GM21423 (cell line): Measurements from ENCODE around the gene VASN.
A peak's percentile ranks its signal among the peaks of the same experiment; 100 is the strongest.
"Not testable (repeated sequence)": the region's sequence is repeated elsewhere in the genome, so short reads cannot be mapped to it uniquely, and the experiment has no call there.

Experiments
- ATAC-seq: cut with Tn5 transposase; IDR thresholded peaks from one replicate; pipeline ENCODE4 v1.9.1; 2021; ENCODE audit warnings: mild to moderate bottlenecking, moderate library complexity; ENCODE audit not compliant: unreplicated experiment

The VASN gene

DNA sequence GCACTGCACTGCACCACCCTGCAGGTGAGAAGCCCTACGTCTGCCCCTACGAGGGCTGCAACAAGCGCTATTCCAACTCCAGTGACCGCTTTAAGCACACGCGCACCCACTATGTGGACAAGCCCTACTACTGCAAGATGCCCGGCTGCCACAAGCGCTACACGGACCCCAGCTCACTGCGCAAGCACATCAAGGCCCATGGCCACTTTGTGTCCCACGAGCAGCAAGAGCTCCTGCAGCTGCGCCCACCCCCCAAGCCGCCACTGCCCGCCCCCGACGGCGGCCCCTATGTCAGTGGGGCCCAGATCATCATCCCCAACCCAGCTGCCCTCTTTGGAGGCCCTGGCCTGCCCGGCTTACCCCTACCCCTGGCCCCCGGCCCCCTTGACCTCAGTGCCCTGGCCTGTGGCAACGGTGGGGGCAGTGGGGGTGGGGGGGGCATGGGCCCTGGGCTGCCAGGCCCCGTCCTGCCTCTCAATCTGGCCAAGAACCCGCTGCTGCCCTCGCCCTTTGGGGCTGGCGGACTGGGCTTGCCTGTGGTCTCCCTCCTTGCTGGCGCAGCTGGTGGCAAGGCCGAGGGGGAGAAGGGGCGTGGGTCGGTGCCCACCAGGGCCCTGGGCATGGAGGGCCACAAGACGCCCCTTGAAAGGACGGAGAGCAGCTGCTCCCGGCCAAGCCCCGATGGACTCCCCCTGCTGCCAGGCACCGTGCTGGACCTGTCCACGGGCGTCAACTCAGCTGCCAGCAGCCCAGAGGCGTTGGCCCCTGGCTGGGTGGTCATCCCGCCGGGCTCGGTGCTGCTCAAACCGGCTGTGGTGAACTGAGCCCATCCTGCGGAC lies 34.7 kb upstream of the VASN start:
- no peak for ATAC-seq

DNA sequence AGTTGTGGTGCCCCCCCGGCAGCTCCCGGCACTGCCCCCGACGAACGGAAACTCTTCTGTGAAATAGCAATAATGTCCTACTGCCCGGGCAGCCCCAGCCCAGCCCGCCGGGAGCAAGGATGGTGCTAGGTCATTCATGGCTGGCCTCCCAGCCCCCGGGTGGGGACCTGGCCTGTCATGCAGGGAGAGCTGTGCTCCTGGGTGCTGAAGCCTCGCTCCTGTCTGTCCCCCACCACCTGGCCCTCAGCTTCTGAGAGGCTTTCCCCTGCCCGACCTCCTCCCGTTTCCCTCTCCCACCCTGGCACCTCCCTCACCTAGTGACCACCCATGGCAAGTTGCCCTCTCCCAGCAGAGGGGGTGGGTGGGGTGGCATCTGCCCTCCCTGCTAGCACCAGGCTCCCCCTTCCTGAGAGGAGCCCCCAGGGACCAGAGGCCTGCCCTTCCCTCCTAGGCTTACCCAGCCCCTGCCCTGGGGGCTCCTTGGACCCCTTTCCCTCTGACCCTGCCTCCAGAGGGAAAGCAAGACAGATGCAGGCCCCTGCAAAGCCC lies 34.0 kb upstream of the VASN start:
- ATAC-seq, result no peak

DNA sequence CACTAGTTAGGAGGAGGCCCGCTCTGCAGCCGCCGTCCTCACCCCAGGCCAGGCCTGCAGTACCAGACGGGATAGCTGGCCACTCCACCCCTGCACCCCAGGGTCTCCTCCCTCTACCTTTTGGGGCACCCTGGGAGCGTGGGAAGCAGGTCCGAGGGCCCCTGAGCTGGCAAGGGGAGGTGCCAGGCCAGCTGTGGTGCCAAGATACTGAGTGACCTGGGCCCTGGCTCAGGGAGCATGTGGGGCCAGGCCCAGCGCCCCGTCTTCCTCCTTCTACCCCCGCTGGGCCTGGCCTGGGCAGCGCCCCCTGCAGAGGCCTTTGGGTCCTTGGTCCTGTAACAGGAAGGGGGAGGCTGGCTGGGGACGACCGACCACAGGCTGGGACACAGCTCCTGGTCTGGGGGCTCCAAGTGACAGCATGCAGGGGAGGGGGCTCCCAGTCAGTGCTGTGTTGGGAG lies 33.5 kb upstream of the VASN start:
- ATAC-seq, result no peak

DNA sequence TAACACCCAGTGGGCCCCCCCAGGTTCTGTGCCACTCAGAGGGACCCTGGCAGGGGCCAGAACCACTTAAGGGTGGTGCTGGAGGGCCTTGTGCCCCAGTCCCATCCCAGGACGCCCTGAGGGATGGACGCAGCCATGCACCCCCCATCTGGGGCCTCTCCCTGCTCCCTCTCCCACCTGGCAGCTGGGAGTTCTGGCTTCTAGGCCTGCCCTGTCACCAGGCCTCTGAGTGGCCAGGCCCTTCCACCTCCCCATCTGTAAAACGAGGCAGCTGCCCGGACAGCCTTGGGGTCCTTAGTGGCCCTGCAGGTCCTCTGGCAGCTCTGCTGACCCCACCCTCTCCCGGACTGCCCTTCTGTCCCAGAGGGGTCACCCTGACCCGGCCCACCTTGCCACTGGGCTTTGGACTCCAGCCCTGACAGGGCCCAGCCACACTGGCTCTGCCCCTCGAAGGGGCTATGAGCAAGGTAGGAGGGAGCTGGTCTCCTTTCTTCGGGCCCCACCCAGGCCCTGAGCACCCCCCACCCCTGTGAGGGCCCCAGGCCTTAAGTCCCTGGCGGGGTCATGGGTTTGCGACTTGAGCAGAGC lies 32.8 kb upstream of the VASN start:
- ATAC-seq, result no peak

DNA sequence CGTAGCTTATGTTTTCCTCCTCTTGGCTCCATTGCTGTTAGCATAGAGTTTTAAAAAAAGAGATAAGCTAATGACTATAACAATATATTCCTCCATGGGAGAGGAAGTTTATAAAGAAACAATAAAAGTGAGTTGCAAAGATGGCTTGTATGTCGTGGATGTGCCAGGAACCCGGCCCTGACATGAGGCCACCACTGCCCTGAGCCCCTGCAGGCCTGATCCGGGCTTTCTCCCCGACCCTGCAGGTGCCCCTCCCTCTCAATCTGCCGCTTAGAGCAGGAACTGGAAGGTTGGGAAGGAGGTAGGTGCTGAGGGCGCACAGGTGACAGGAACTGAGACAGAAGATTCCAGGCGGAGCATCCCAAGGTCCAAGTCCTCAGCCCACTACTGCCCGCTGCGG lies 32.2 kb upstream of the VASN start:
- no peak for ATAC-seq

DNA sequence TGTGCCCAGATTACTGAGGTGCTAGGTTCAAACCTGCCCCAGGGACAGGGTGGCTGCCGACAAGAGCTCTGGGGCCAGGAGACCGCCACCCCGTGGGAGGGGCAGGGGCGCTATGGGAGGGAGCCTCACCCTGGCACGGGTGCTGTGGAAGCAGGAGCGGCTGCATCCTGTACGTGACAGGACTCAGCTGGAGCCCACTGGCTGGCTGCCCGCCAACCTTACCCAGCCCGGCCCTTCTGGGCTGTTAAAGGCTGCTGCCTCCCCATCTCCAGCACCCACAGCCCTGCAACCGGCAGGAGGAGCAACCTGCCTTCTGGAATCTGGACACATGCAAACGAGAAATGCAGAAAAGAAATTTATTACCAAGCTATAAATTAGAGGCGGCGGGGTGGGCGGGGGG lies 31.7 kb upstream of the VASN start:
- ATAC-seq, result no peak

DNA sequence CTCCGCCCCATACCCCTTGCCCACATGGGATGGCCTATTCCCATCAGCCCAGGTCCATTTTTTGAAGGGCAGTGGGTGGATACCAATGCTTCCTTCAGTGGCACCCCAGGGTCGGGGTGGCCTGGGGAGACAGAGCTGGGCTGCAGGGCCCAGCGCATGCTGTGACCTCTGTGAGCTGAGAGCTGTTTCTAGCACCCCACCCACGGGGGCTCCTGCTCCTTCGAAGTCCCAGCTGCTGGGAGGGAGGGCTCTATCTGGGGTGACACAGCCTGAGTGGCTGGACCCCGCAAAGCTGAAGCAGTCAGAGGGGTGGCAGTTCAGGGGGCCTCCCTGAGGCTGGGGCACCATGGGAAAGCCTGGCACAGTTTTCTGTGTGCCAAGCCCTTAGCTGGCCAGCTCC lies 31.2 kb upstream of the VASN start:
- ATAC-seq, result no peak

DNA sequence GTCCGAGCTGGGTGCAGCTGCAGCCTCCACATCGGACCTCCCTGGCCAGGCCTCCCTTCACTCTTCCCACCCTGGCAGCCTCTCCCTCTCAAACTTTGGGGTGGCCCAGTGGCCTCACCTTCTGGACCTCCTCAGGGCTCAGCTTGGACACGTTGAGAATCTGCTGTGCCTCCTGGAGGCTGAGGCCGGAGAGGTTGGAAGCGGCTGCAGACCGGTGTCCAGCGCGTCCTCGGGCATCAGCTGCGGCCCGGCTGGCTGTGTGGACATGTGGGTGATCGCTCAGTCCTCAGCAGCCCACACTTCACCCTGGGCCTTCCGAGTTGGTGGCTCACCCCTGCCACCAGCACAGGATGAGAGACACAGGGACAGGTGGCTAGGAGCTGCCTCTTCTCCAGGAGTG lies 30.4 kb upstream of the VASN start:
- ATAC-seq, result no peak

DNA sequence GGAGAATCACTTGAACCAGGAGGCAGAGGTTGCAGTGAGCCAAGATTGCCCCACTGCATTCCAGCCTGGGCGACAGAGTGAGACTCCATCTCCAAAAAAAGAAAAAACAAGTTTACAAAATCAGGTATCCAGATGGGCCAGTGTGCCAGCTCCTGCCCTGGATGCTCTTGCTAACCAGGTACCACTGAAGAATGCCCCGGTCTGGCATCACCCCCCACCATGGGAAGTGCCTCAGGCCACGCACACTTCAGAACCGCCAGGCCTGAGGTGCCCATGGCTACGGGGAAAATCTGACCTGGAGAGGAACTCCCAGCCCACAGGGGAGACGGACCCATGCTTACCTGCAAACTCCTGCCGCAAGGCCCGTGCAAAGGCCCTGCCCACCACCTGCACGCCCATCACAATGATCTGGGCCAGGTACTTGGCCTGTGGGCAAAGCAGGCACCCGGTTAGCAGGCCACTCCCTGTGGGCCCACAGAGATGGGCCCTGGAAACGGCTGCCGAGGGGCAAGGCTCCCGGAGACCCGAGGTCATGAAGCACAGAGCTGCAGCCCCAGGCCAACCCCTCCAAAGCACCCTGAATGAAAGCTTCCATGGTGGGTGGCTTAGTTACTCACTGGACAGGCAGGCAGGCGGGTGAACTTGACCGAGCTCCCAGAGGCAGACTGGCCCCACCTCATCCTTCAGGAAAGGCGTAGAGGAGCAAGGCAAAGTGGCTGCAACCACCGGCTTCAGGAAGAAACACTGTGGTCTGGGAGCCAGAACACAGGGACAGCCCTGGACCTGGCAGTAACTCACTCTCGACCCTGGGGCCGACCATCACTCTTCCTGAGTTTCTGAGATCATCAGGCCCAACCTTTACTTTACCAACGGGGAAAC lies 28.5 kb upstream of the VASN start:
- ATAC-seq, result no peak

DNA sequence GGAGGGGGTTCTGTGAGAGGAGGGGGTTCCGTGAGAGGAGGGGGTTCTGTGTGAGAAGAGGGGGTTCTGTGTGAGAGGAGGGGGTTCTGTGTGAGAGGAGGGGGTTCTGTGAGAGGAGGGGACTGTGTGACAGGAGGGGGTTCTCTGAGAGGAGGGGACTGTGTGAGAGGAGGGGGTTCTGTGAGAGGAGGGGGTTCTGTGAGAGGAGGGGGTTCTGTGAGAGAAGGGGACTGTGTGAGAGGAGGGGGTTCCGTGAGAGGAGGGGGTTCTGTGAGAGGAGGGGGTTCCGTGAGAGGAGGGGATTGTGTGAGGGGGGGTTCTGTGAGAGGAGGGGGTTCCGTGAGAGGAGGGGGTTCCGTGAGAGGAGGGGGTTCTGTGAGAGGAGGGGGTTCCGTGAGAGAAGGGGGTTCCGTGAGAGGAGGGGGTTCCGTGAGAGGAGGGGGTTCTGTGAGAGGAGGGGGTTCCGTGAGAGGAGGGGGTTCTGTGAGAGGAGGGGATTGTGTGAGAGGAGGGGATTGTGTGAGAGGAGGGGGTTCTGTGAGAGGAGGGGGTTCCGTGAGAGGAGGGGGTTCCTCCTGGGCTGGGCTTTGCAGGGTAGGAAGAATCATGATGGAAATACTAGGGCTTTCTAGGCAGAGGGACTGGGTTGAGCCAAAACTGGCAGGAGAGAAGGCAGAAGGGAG lies 27.2 kb upstream of the VASN start:
- ATAC-seq, result not testable (repeated sequence)

DNA sequence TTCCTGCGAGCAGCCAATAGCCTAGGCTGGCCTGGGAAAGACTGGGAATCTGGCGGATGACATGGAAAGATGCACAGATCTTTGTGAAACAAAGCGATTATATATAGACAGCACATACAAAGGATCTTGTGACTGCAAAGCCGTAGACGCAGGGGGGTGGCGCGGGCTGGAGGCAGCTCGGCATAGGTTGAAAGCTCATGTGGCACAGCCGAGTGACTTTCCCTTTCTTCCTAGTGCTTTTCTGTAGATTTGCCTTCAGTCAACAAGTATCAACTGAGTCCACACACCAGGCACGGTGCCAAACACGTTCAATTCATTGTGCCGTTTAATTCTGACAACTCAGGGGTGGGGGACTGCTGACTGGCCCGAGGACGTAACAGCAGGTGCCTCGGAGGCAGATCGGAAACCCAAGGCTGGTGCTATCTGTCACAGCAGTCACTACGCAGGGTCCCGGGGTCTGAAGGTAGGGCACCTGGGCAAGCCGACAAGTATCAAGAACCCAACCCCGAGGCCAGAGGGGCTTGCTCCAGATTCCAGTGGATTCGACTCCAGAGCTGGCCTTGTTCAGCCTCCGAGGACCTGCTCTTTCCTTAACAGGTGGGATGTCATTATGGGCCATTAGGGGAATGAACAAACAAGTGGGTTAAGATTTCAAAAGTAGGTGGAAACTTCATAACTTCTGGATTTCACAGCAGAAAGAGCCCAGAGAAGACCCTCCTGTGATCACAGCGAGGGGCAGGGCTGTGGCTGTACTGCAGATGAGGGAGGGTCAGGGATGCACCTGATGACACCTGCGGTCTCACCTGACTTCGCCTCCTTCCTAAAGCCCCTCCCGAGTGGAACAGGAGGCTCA lies 26.4 kb upstream of the VASN start:
- ATAC-seq, result no peak

DNA sequence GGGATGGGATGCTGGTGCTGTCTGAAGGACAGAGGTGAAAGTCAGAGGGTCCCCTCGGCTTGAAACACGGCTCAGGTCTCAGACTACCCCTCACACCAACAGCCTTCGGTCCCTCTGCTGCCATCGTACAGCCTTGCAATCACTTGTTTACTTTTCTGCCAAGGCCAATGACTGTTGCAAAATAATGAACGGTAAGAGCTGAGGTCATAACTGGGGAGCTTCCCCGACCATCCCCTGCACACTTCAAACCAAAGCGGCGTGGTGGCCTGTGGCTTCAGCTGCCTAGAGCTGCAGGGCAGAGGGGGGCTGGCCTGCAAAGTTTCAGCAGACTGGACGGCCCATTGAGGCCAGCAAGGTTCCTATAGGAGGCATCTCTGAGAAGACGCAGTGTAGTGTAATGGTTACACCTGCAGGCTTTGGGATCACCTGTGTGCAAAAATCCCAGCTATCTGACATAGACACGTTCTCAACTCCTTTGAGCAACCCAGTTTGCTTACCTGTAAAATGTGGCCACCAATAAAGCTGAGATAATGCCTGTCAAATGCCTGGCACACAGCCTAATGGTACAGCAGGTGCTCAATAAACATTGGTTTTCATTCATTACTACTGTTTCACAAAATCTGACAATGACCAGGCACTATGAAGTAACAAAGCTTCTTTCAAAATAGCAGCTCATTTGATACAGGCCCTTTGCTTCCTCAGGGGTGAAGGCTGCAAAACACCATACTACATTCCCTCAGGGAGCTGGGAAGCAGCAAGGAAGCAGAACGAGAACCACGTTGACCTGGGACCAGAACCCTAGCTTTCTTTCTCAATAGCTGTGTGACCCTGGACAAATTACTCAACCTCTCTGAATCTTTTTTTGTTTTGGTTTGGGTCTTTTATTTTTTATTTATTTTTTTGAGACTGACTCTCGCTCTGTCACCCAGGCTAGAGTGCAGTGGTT lies 25.5 kb upstream of the VASN start:
- ATAC-seq, result no peak

DNA sequence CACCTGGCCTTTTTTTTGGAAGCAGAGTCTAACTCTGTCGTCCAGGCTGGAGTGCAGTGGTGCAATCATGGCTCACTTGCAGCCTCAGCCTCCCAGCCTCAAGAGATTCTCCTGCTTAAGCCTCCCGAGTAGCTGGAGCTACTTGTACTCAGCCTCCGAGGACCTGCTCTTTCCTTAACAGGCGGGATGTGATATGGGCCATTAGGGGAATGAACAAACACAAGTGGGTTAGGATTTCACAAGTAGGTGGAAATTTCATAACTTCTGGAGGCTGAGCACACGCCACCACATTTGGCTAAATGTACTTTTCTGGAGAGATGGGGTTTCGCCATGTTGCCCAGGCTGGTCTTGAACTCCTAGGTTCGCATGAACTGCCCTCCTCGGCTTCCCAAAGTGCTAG lies 24.6 kb upstream of the VASN start:
- no peak for ATAC-seq

DNA sequence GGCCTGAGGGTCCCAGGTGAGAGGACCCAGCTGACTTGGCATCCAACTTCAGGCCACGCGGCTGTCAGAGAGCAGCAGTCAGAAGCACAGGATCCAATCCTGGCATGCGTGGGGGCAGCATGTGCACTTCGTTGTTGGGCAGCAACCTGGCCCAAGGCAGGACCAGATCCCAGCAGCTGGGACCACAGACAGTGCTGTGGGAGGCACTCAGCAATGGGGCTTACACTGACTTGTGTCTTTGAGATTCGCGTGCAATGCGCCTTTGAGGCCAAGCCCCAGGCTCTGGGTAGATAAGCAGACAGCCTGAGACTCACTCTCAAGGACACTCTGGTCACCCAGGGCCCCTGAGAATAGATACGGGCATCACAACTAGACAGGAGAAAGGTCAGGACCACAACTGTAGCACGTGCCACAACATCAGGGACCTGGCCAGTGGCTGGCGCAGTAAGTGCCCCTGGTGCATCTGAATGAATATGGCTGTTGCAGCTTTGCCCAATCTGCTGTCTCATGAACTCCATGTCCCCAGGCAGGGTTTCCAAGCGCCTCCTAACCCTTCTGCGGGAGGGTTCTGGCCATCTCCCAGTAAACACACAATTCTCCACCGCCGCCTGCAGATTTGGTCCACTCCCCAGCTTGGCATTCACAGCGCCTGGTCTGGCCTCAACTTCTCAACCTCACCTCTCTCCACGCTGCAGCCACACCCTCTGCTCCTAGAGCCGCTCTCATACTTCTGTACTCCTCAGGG lies 23.7 kb upstream of the VASN start:
- no peak for ATAC-seq

DNA sequence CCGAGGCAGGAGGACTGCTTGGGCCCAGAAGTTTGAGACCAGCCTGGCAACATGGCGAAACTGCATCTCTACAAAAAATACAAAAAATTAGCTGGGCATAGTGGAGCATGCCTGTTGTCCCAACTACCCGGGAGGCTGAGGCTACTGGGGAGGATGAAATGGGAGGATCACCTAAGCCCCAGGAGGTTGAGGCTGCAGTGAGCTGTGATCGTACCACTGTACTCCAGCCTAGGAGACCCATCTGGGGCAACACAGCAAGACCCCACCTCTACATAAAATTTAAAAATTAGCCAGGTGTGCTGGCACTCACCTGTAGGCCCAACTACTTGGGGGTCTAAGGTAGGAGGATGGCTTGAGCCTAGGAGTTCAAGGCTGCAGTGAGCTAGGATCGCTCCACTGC lies 22.3 kb upstream of the VASN start:
- no peak for ATAC-seq

DNA sequence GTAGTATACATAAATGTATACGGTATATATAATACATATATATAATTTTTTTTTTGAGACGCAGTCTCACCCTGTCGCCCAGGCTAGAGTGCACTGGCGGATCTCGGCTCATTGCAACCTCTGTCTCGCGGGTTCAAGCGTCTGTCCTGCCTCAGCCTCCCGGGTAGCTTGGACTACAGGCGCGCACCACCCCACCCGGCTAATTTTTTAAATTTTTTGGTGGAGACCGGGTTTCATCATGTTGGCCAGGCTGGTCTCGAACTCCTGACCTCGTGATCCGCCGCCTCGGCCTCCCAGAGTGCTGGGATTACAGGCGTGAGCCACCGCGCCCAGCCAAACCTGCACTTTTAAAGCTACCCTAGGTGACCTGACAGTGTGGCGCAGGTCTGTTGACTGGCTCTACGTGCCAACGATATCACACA lies 21.3 kb upstream of the VASN start:
- no peak for ATAC-seq

DNA sequence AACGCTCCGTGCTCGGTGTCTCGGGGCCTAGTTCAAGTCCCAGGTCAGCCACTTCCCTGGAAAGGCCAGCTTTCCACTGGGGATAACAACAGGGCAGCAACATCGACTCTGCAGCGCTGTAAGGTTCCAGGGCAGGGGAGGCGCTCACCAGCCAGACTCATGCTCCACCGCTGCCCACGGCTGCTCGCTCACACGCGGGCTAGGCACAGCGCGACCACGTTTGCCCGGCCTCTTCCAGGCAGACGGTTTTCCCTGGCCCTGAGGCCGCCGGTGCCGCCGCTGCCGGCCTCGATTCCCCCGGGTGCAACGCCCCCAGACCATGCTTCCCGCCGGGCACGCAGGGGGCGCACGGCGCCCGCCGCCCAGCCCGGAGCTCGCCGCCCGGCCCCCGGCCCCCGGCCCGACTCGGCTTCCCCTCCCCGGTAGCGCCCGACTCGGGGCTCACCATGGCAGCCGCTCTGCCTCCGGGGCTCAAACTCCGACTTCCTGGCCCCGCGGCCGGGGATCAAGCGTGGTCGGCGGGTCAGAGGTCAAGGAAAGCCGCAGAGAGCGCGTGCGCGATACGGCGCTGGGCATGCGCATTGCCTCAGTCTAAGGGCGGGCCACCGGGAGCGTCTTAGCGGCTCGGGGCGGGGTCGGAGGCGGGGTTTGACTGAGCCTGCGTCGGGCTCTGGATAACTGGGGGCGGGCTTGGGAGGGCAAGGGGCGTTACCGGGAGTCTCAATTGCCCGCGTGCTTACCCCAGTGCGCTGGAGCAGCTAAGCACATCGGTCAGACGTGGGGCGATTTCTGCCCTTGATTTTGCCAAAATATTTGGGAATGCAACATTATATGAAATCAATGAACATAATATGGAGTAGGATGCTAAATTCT lies 20.6 kb upstream of the VASN start, which contains the start of gene PAM16:
Gene PAM16 (minus strand): TSS at position 535 of the 873 bp plus-strand sequence. CDS start 87 bp downstream, at position 448.
- peak; percentile 93 for ATAC-seq
